Measurements from ENCODE around the gene RNF138. TPM values are rescaled to one million over a fixed set of nuclear protein-coding genes. Genes with fewer than 3 reads are reported as not detected.
"Not testable (repeated sequence)": the region's sequence is repeated elsewhere in the genome, so short reads cannot be mapped to it uniquely, and the experiment has no call there.

The RNF138 gene
- total RNA-seq, 1 donor from 2014 or later: 10.6 TPM

- intact Hi-C loops (cut with micrococcal nuclease); DNase-seq; ATAC-seq: not testable (repeated sequence)
These were observed 67.0 kb downstream of the RNF138 start for GRCh38 chr18:32158631-32159030.

DNA sequence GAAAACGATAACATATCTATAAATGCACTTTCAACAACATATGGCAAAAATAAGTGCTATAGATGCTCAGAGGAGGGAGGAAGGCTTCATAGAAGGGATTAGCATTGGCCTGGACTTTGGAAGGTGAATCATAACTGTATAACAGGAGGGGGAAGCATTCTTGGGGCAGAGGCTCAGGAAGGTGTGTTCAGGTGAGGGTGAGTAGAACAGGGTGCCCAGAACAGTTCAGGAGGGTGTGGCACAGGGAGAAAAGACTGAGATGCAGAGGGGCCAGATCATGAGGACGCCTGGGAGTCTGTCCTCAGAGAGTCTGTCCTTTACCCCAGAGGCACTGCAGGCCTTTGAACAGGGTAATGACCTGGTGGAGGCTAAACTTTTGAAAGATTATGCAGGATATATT lies 68.9 kb downstream of the RNF138 start:
- no peak for ATAC-seq
- intact Hi-C loops (cut with micrococcal nuclease): loop anchor here (10.0 kb wide), 1 partner anchor 104 kb away; no protein-coding TSS in a partner anchor

GRCh38 chr18:32167980-32168730 lies 76.5 kb downstream of the RNF138 start:
- intact Hi-C loops (cut with micrococcal nuclease): loop anchor here (10.0 kb wide), 1 partner anchor 97 kb away; no protein-coding TSS in a partner anchor
- no peak for ATAC-seq
- no peak for DNase-seq

More for the DNA sequence above, 68.9 kb downstream of the RNF138 start:
- DNase-seq: no peak

GRCh38 chr18:32173654-32174053 lies 82.0 kb downstream of the RNF138 start:
- no peak for DNase-seq
- no peak for ATAC-seq
- intact Hi-C loops (cut with micrococcal nuclease): no loop called here

DNA sequence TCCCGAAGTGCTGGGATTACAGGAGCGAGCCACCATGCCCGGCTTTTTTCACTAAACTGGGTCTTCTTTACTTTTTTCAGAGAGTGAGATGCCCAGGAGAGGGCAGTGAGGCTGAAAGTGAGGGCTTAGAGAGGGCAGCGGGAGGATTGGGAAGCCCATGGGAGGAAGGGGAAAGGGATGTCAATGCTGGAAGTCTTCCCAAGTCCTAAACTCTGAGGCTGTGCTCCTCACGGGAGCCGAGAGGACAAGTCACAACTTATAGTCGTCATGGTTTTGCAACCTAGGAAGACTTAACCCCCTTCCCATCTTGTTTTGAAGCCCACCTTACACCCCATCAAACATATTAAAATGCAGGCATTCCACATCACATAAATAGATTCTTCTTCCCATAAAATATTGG lies 83.0 kb downstream of the RNF138 start:
- no peak for DNase-seq
- ATAC-seq: no peak
- intact Hi-C loops (cut with micrococcal nuclease): no loop called here

DNA sequence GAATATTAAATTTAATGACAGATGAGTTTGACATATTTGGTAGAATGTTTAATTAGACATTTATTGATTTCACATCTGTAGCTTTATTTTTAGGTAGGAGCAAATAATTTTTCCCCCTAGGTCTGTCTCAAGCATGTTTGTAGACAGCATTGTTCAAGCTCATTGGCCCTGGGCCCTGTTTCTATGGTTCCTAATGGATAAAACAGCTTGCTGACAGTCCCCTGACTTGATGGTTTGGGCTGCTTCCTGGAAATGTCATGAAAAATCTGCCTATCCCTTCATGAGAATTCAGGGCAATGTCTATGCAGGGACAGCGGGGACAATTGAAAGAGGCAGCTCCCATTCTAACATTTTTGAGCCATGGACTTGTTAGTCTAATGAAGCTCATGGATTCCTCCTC lies 83.6 kb downstream of the RNF138 start:
- ATAC-seq: peak; percentile 70
- intact Hi-C loops (cut with micrococcal nuclease): no loop called here
- DNase-seq: no peak

- DNase-seq; intact Hi-C loops (cut with micrococcal nuclease); ATAC-seq: not testable (repeated sequence)
These were observed 85.1 kb downstream of the RNF138 start for GRCh38 chr18:32176745-32177144.

- no peak for ATAC-seq
- DNase-seq: no peak
- intact Hi-C loops (cut with micrococcal nuclease): no loop called here
These were observed 85.9 kb downstream of the RNF138 start for GRCh38 chr18:32177530-32177929.

Other genes starting within 250 kb of the RNF138 start
- 31.4 TPM for gene TRAPPC8, start 148.7 kb upstream of the RNF138 start, total RNA-seq
- gene RNF125, start 73.0 kb upstream of the RNF138 start, total RNA-seq: 3.4 TPM
- gene MEP1B, start 98.2 kb downstream of the RNF138 start, total RNA-seq: not detected